Left lung (tissue), 10 donors: ENCODE data around the gene TPT1. TPM values are rescaled to one million over a fixed set of nuclear protein-coding genes. Genes with fewer than 3 reads are reported as not detected.

ENCODE experiments used
- ATAC-seq: fragments of 200-7000 bp; cut with Tn5 transposase; one replicate; pipeline ENCODE4 v1.9.1; 2020; ENCODE audit warnings: moderate library complexity
- DNase-seq, 4 donors: peaks; one replicate each; pipeline ENCODE4 v3.0.0-alpha.2; 2013 to 2020
- H3K27ac ChIP-seq, 2 donors: fragments of 200-600 bp; sonication (generic) in 1 of 2; one replicate each; pipeline versions ENCODE4 v1.5.0 to v1.8.0; 2020 to 2021
- H3K27me3 ChIP-seq, 2 donors: fragments of 200-600 bp; sonication (generic) in 1 of 2; one replicate each; pipeline versions ENCODE4 v1.5.0 to v1.8.0; 2020 to 2021
- H3K36me3 ChIP-seq, 2 donors: fragments of 200-600 bp; sonication (generic) in 1 of 2; one replicate each; pipeline versions ENCODE4 v1.5.0 to v1.8.0; 2020 to 2021
- H3K4me1 ChIP-seq, 2 donors: fragments of 200-600 bp; one replicate each; pipeline ENCODE4 v1.8.0; 2021
- H3K4me3 ChIP-seq, 2 donors: fragments of 200-600 bp; sonication (generic) in 1 of 2; one replicate each; pipeline versions ENCODE4 v1.5.0 to v1.8.0; 2020 to 2021; ENCODE audit warnings: mild to moderate bottlenecking in 1 of 2
- H3K9me3 ChIP-seq, 2 donors: fragments of 200-600 bp; sonication (generic) in 1 of 2; one replicate each; pipeline versions ENCODE4 v1.5.0 to v1.8.0; 2020 to 2021
- intact Hi-C, 2 donors: fragments of 100-400 bp; cut with DNase I; formaldehyde crosslinking; loops; one replicate each; pipeline versions ENCODE4 v1.11.2 to v1.14.2; 2022
- polyA plus RNA-seq, 6 donors: library from polyadenylated mRNA; unstranded; fragments of 120-200 nt; gene quantifications; one replicate each; pipeline ENCODE4 v1.2.1, GENCODE V29; 2013; ENCODE audit not compliant: insufficient read length in 6 of 6
- total RNA-seq, 2 donors: library from RNA; stranded (reverse); fragmentation: NEBNext Ultra II Directional; extraction: Animal tissue kit (Norgen Biotek cat#: 25700); gene quantifications; one replicate each; pipeline ENCODE4 v1.2.1, GENCODE V29; 2021
- TF ChIP-seq, protein P1 (sequence below), 2 donors: fragments of 200-600 bp; sonication (generic) in 1 of 2; IDR thresholded peaks; one replicate each; pipeline versions ENCODE4 v1.5.0 to v1.8.0; 2021; ENCODE audit warnings: antibody characterized with exemption in 2 of 2
- donor health status: DM: no; HTN: yes; CAD: no.
- donor health status: DM: no; HTN: no; CAD: no.

Gene TPT1
- total and polyA plus RNA-seq, 8 donors: 3,460 to 8,787 (median 8,139) TPM

DNA sequence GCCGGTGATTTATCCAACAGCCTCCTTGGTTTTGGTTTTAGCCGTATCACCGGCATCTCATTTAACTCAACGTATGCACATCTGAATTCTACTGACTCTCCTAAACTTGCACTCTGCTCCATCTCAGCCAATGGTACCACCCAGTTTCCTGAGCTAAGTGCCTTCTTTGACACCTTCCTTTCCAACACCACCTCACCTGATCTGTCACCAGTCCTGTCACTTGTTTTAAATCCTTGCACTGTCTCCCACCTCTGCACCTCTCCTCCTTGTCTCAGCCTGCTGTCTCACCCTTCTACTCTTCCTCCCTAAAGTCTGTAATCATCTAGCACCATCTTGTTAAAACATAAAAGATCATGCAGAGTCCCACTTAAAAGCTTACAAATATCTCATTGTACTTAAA lies 28.1 kb upstream of the TPT1 start:
- Histone ChIP-seq H3K36me3 (no peaks in the 10 kb centered on the region), H3K9me3 (no peaks in the 10 kb centered on the region), H3K4me3 (no peak overlapping the region), H3K27me3 (no peaks in the 10 kb centered on the region), H3K4me1 (peaks cover 0 to 28% of the 10 kb centered on the region in 2 donors), H3K27ac (no peak overlapping the region)
- no peak for ATAC-seq
- DNase-seq: no peak
- intact Hi-C loops: no loop called here
- TF ChIP-seq, protein P1, sequence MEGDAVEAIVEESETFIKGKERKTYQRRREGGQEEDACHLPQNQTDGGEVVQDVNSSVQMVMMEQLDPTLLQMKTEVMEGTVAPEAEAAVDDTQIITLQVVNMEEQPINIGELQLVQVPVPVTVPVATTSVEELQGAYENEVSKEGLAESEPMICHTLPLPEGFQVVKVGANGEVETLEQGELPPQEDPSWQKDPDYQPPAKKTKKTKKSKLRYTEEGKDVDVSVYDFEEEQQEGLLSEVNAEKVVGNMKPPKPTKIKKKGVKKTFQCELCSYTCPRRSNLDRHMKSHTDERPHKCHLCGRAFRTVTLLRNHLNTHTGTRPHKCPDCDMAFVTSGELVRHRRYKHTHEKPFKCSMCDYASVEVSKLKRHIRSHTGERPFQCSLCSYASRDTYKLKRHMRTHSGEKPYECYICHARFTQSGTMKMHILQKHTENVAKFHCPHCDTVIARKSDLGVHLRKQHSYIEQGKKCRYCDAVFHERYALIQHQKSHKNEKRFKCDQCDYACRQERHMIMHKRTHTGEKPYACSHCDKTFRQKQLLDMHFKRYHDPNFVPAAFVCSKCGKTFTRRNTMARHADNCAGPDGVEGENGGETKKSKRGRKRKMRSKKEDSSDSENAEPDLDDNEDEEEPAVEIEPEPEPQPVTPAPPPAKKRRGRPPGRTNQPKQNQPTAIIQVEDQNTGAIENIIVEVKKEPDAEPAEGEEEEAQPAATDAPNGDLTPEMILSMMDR (IDR thresholded peaks at IDR 0.05): no peak

DNA sequence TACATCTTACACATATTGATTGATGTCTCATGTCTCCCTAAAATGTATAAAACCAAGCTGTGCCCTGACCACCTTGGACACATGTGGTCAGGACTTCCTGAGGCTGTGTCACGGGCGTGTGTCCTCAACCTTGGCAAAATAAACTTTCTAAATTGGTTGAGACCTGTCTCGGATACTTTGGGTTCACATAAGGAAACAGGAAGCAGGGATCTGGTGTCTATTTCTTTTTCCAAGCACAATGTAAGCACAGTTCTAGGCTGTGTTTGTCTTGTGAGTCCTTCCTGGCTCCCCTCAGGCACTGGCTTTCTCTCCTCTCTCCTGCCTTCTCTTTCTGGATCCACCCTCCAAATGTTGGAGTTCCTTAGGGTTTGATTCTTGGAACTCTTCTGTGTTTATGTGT lies 27.6 kb upstream of the TPT1 start:
- H3K36me3 ChIP-seq: no peaks in the 10 kb centered on the region
- H3K27me3 ChIP-seq: no peaks in the 10 kb centered on the region
- TF ChIP-seq, protein P1 (IDR thresholded peaks at IDR 0.05): no peak
- DNase-seq (no peak), ATAC-seq (no peak)
- intact Hi-C loops: no loop called here
- no peak overlapping the region for H3K4me3 ChIP-seq
- H3K4me1 ChIP-seq: peaks cover 0 to 28% of the 10 kb centered on the region in 2 donors
- no peaks in the 10 kb centered on the region for H3K9me3 ChIP-seq
- H3K27ac ChIP-seq: no peak overlapping the region

DNA sequence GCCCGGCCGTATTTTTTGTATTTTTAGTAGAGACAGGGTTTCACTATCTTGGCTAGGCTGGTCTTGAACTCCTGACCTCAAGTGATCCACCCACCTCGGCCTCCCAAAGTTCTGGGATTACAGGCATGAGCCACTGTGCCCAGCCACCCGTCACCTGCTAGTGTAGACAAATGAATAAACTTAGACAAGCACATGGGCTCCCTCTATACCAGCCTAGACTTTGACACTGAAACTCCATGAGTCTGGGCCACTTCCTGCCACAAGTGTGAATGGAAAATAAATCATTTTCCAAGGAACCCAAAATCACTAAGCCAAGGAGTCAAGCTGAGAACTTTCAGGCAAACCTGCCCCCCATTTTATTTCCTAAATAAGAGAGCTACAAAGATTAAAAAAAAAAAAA lies 27.0 kb upstream of the TPT1 start:
- Histone ChIP-seq H3K36me3 (no peaks in the 10 kb centered on the region), H3K27me3 (no peaks in the 10 kb centered on the region), H3K9me3 (no peaks in the 10 kb centered on the region), H3K4me3 (no peak overlapping the region), H3K4me1 (peaks cover 0 to 28% of the 10 kb centered on the region in 2 donors), H3K27ac (peak overlapping the region in 1 of 2 donors; percentile 34)
- intact Hi-C loops: no loop called here
- TF ChIP-seq, protein P1 (IDR thresholded peaks at IDR 0.05): no peak
- ATAC-seq (no peak), DNase-seq (no peak)

DNA sequence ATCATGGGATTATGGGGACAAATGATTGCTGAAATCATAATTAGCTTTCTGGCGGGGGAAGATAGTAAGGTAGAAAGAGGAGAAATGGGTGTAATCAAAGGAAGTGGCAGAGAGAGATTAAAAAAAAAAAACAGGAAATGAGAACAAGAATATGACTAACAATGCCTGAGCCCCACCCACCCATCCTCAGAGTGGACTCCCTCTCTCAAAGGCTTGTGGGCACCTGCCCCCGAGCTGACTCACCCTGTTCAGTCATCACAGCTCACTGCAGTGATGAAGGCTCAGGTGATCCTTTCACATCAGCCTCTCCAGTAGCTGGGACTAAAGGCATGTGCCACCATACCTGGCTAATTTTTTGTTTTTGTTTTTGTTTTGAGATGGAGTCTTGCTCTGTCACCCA lies 26.4 kb upstream of the TPT1 start:
- DNase-seq (peak in 2 of 4 donors; percentile 77 to 83), ATAC-seq (peak; percentile 87)
- H3K27me3 ChIP-seq: no peaks in the 10 kb centered on the region
- H3K27ac ChIP-seq: peak overlapping the region in 1 of 2 donors; percentile 34
- no peaks in the 10 kb centered on the region for H3K9me3 ChIP-seq
- peaks cover 0 to 28% of the 10 kb centered on the region in 2 donors for H3K4me1 ChIP-seq
- H3K36me3 ChIP-seq: peaks cover 0 to 4% of the 10 kb centered on the region in 2 donors
- TF ChIP-seq, protein P1 (IDR thresholded peaks at IDR 0.05): no peak
- intact Hi-C loops: no loop called here
- H3K4me3 ChIP-seq: no peak overlapping the region

DNA sequence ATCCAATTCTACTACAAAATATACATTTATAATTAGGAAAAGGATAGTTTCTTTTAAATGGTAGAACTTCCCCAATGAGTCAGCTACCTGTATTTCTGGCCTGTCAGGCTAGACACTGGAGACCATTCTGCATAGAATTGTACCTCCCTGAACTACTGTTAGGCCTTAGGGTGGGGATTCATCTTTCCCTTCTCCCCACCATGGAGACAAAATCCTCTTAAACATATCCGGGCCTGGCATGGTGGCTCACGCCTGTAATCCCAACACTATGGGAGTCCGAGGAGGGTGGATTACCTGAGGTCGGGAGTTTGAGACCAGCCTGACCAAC lies 24.5 kb upstream of the TPT1 start:
- no peak overlapping the region for H3K4me3 ChIP-seq
- intact Hi-C loops: no loop called here
- TF ChIP-seq, protein P1 (IDR thresholded peaks at IDR 0.05): no peak
- H3K27ac ChIP-seq: no peak overlapping the region
- DNase-seq: no peak
- no peaks in the 10 kb centered on the region for H3K27me3 ChIP-seq
- ATAC-seq: no peak
- peaks cover 0 to 11% of the 10 kb centered on the region in 2 donors for H3K36me3 ChIP-seq
- no peaks in the 10 kb centered on the region for H3K9me3 ChIP-seq
- H3K4me1 ChIP-seq: peaks cover 0 to 18% of the 10 kb centered on the region in 2 donors
